ENCODE data around the gene UBXN11. TPM values are rescaled to one million over a fixed set of nuclear protein-coding genes. Genes with fewer than 3 reads are reported as not detected.

The UBXN11 gene
- total RNA-seq, 4 donors from 2014 or later, result 7.1 to 13.3 (median 10.1) TPM

DNA sequence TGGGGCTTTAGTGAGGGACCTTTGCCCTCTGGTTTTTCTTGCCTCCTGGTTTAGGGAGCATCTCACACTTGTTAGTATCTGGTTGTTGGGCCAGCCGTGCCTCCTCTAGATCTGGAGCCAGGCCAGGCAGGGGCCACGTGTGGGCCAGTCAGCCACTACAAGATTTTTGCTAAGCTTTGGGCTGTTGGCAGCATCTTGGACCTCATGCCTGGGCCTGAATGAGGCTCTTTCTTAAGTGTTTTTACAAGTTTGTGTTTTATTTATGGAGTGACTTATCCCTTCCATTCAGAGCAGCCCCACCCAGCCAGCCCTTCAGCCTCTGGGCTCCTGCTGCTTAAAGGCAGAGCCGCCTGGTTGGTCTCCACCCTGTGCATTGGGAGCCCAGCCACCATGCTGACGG is 28.1 kb downstream of the UBXN11 start:
- TF ChIP-seq EP300 (IDR thresholded peaks at IDR 0.05), result no peak
- no peak for TF ChIP-seq POLR2A (IDR thresholded peaks at IDR 0.05; ENCODE audit: low read depth)
- no peak for TF ChIP-seq POLR2AphosphoS5 (IDR thresholded peaks at IDR 0.05)
- TF ChIP-seq CTCF (IDR thresholded peaks at IDR 0.05), result no peak
- Histone ChIP-seq H3K9me3 (no peaks in the 10 kb centered on the region), H3K36me3 (peaks cover 0 to 69% (median 9%) of the 10 kb centered on the region in 4 donors), H3K27ac (replicated peaks in 1 of 4) (peak overlapping the region; percentile 89 to 98 (median 94)), H3K4me1 (peaks cover 64 to 79% (median 71%) of the 10 kb centered on the region in 4 donors), H3K27me3 (no peaks in the 10 kb centered on the region), H3K4me3 (no peak overlapping the region)
- WGBS, result 43% methylated on average over 4 of the region's 4 CpGs
- no peak for DNase-seq (ENCODE audit: extremely low spot score)
- intact Hi-C loops (cut with DNase I), result no loop called here

- Histone ChIP-seq H3K4me3 (no peak overlapping the region), H3K9me3 (no peaks in the 10 kb centered on the region), H3K4me1 (peaks cover 62 to 73% (median 69%) of the 10 kb centered on the region in 4 donors), H3K27me3 (no peaks in the 10 kb centered on the region), H3K27ac (replicated peaks in 1 of 4) (peak overlapping the region; percentile 89 to 98 (median 94)), H3K36me3 (peaks cover 0 to 70% (median 9%) of the 10 kb centered on the region in 4 donors)
- DNase-seq (ENCODE audit: extremely low spot score), result no peak
- intact Hi-C loops (cut with DNase I), result no loop called here
- no peak for TF ChIP-seq EP300 (IDR thresholded peaks at IDR 0.05)
- TF ChIP-seq CTCF (IDR thresholded peaks at IDR 0.05), result no peak
- TF ChIP-seq POLR2A (IDR thresholded peaks at IDR 0.05; ENCODE audit: low read depth), result no peak
- no peak for TF ChIP-seq POLR2AphosphoS5 (IDR thresholded peaks at IDR 0.05)
- WGBS, result 64% methylated on average over 1 of the region's 1 CpG
These were observed 28.7 kb downstream of the UBXN11 start for GRCh38 chr1:26277719-26278118.

DNA sequence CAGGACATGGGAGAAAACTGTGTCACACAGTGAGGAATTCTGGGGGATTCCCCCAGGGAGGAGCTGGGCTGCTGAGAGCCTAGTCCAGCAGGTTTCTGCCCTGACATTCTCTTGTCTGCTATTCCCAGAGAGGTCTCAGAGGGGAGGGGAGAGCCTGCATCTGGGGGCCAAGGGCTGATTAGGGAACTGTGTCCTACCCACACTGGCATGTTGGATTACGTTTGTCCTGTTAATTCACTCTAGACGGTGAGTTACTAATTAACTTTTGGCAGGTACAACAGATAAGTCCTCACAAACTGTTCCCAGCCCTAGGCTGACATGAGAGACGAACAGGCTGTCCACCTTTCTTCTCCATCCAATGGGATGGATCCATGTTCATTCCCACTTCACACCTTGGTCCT is 29.2 kb downstream of the UBXN11 start:
- intact Hi-C loops (cut with DNase I), result no loop called here
- no peak for DNase-seq (ENCODE audit: extremely low spot score)
- H3K9me3 ChIP-seq, result no peaks in the 10 kb centered on the region
- no peaks in the 10 kb centered on the region for H3K27me3 ChIP-seq
- peaks cover 57 to 68% (median 67%) of the 10 kb centered on the region in 4 donors for H3K4me1 ChIP-seq
- H3K4me3 ChIP-seq, result no peak overlapping the region
- H3K36me3 ChIP-seq, result peaks cover 0 to 68% (median 10%) of the 10 kb centered on the region in 4 donors
- 82% methylated on average over 3 of the region's 3 CpGs for WGBS
- TF ChIP-seq POLR2AphosphoS5 (IDR thresholded peaks at IDR 0.05) (no peak), POLR2A (IDR thresholded peaks at IDR 0.05; ENCODE audit: low read depth) (no peak), CTCF (IDR thresholded peaks at IDR 0.05) (no peak), EP300 (IDR thresholded peaks at IDR 0.05) (no peak)
- H3K27ac ChIP-seq (replicated peaks in 1 of 4), result peak overlapping the region; percentile 89 to 98 (median 94)

DNA sequence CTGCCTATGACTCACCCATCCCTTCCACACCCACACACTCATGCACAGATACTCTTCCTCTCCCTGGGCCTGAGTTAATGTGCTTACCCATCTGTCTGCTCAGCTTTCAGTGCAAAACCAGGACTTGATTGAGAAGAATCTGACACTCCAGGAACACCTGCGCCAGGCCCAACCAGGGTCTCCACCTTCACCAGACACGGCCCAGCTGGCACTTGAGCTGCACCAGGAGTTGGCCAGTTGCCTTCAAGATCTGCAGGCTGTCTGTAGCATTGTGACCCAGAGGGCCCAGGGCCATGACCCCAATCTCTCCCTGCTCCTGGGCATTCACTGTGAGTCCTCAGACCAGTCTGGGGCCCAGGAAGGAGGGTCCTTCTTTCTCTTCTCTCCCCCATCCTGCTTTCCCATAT is 30.0 kb downstream of the UBXN11 start:
- H3K36me3 ChIP-seq, result peaks cover 0 to 68% (median 18%) of the 10 kb centered on the region in 4 donors
- 92% methylated on average over 2 of the region's 2 CpGs for WGBS
- H3K4me3 ChIP-seq, result no peak overlapping the region
- intact Hi-C loops (cut with DNase I), result no loop called here
- peaks cover 49 to 60% (median 60%) of the 10 kb centered on the region in 4 donors for H3K4me1 ChIP-seq
- TF ChIP-seq POLR2AphosphoS5 (IDR thresholded peaks at IDR 0.05) (no peak), EP300 (IDR thresholded peaks at IDR 0.05) (no peak), POLR2A (IDR thresholded peaks at IDR 0.05; ENCODE audit: low read depth) (no peak), CTCF (IDR thresholded peaks at IDR 0.05) (no peak)
- peak overlapping the region; percentile 85 to 96 (median 91) for H3K27ac ChIP-seq (replicated peaks in 1 of 4)
- no peak for DNase-seq (ENCODE audit: extremely low spot score)
- no peaks in the 10 kb centered on the region for H3K27me3 ChIP-seq
- no peaks in the 10 kb centered on the region for H3K9me3 ChIP-seq

Measured in esophagus muscularis mucosa (tissue), 4 donors.